HepG2 (cell line): Measurements from ENCODE around the gene COA3. TPM values are rescaled to one million over a fixed set of nuclear protein-coding genes. Genes with fewer than 3 reads are reported as not detected.

Source experiments
- AGO1 ChIP-seq: fragments of 200-400 bp; formaldehyde crosslinking; IDR thresholded peaks from 2 replicates; pipeline ENCODE4 v1.6.1; 2017; ENCODE audit warnings: mild to moderate bottlenecking, low read depth, low read length, moderate library complexity; ENCODE audit not compliant: poor library complexity, severe bottlenecking
- CREM ChIP-seq, 2 experiments: sonication (generic) in 1 of 2; formaldehyde crosslinking in 1 of 2; IDR thresholded peaks; 2 replicates each; pipeline versions ENCODE4 v1.4.0 to v1.6.1; 2016 to 2020; ENCODE audit warnings: antibody characterized with exemption in 1 of 2, mild to moderate bottlenecking in 1 of 2, missing genetic modification reagents in 1 of 2
- ETS1 ChIP-seq: sonication (generic); formaldehyde crosslinking; IDR thresholded peaks from 2 replicates; pipeline ENCODE4 v1.4.0; 2020; ENCODE audit warnings: missing genetic modification reagents
- FOXP1 ChIP-seq, 2 experiments: fragments of 450-650 bp in 1 of 2; IDR thresholded peaks; 2 replicates each; pipeline ENCODE4 v1.6.1; 2017 to 2018; ENCODE audit warnings: antibody characterized with exemption in 1 of 2
- HIVEP1 ChIP-seq: sonication (generic); formaldehyde crosslinking; IDR thresholded peaks from 2 replicates; pipeline ENCODE4 v1.4.0; 2020; ENCODE audit warnings: mild to moderate bottlenecking, missing genetic modification reagents
- HNF4A ChIP-seq: sonication (generic); formaldehyde crosslinking; IDR thresholded peaks from 2 replicates; pipeline ENCODE4 v1.4.0; 2020; ENCODE audit warnings: missing genetic modification reagents
- NCOA5 ChIP-seq: sonication (generic); formaldehyde crosslinking; IDR thresholded peaks from 2 replicates; pipeline ENCODE4 v1.4.0; 2020; ENCODE audit warnings: missing genetic modification reagents
- NKX3-1 ChIP-seq: sonication (generic); formaldehyde crosslinking; IDR thresholded peaks from 2 replicates; pipeline ENCODE4 v1.5.0; 2020; ENCODE audit warnings: missing genetic modification reagents
- PAX8 ChIP-seq: sonication (generic); formaldehyde crosslinking; IDR thresholded peaks from 2 replicates; pipeline ENCODE4 v1.8.0; 2022; ENCODE audit warnings: mild to moderate bottlenecking, missing genetic modification reagents, borderline replicate concordance
- RAD51 ChIP-seq: fragments of 450-650 bp; IDR thresholded peaks from 2 replicates; pipeline ENCODE4 v1.6.1; 2016; ENCODE audit warnings: borderline replicate concordance
- SAP130 ChIP-seq: IDR thresholded peaks from 2 replicates; pipeline ENCODE4 v1.6.1; 2016; ENCODE audit warnings: low read depth
- SNRNP70 ChIP-seq: fragments of 200-400 bp; formaldehyde crosslinking; IDR thresholded peaks from 2 replicates; pipeline ENCODE4 v1.6.1; 2017; ENCODE audit warnings: mild to moderate bottlenecking, low read depth, low read length, moderate library complexity
- SOX6 ChIP-seq, 2 experiments: fragments of 450-650 bp in 1 of 2; sonication (generic) in 1 of 2; formaldehyde crosslinking in 1 of 2; IDR thresholded peaks; 2 replicates each; pipeline versions ENCODE4 v1.4.0 to v1.6.1; 2017 to 2020; ENCODE audit warnings: antibody characterized with exemption in 1 of 2, mild to moderate bottlenecking in 1 of 2, missing genetic modification reagents in 1 of 2
- TGIF2 ChIP-seq: IDR thresholded peaks from 2 replicates; pipeline ENCODE4 v1.6.1; 2016; ENCODE audit warnings: control low read depth, missing compliant biosample characterization
- XRCC5 ChIP-seq: fragments of 200-400 bp; formaldehyde crosslinking; optimal IDR thresholded peaks from 2 replicates; pipeline ENCODE3; 2017; ENCODE audit warnings: mild to moderate bottlenecking, low read length
- ZBTB7A ChIP-seq: sonication (generic); formaldehyde crosslinking; IDR thresholded peaks from 2 replicates; pipeline ENCODE4 v1.8.0; 2022; ENCODE audit warnings: mild to moderate bottlenecking, missing genetic modification reagents
- ZFX ChIP-seq: sonication (generic); formaldehyde crosslinking; IDR thresholded peaks from 2 replicates; pipeline ENCODE4 v1.4.0; 2020; ENCODE audit warnings: mild to moderate bottlenecking, low read depth, missing genetic modification reagents, moderate library complexity
- ZNF501 ChIP-seq: sonication (generic); formaldehyde crosslinking; IDR thresholded peaks from 2 replicates; pipeline ENCODE4 v1.5.1; 2020; ENCODE audit warnings: mild to moderate bottlenecking, moderate library complexity, missing genetic modification reagents
- ZNF512 ChIP-seq: sonication (generic); formaldehyde crosslinking; IDR thresholded peaks from 2 replicates; pipeline ENCODE4 v1.4.0; 2020; ENCODE audit warnings: mild to moderate bottlenecking, missing genetic modification reagents
- polyA plus RNA-seq, 8 experiments: library from polyadenylated mRNA; depleted of rRNA in 3 of 8; stranded (reverse) in 7 of 8; unstranded in 1 of 8; fragments of >200 nt; fragmentation: Illumina TruSeq in 4 of 8; extraction: Trizol in 4 of 8; gene quantifications; 2 replicates each; pipeline versions ENCODE4 v1.2.1 to v1.2.3, GENCODE V29; 2011 to 2016; ENCODE audit warnings: low read depth in 4 of 8, missing spikeins in 1 of 8, mixed read lengths in 1 of 8; ENCODE audit not compliant: insufficient read depth in 1 of 8
- total RNA-seq, 5 experiments: library from RNA; depleted of rRNA; stranded (reverse); fragments of >200 nt; fragmentation: Illumina TruSeq; extraction: Trizol; gene quantifications; 2 replicates each; pipeline ENCODE4 v1.2.3, GENCODE V29; 2016; ENCODE audit warnings: low read depth in 1 of 5
- TF ChIP-seq, protein P1 (sequence below): sonication (generic); IDR thresholded peaks from 2 replicates; pipeline ENCODE4 v1.6.1; 2016; ENCODE audit warnings: low read depth, borderline replicate concordance
- TF ChIP-seq, protein P2 (sequence below): IDR thresholded peaks from 2 replicates; pipeline ENCODE4 v1.6.1; 2016; ENCODE audit warnings: missing biosample characterization, missing genetic modification reagents, low read depth
- TF ChIP-seq, protein P3 (sequence below): sonication (generic); formaldehyde crosslinking; IDR thresholded peaks from 2 replicates; pipeline ENCODE4 v1.4.0; 2020; ENCODE audit warnings: missing genetic modification reagents

Gene COA3
- total and polyA plus RNA-seq, 2 of the 13 experiments (the other 11 are each of a cell fraction or from before 2014, with no cell fraction given), result 133 to 202 TPM

DNA sequence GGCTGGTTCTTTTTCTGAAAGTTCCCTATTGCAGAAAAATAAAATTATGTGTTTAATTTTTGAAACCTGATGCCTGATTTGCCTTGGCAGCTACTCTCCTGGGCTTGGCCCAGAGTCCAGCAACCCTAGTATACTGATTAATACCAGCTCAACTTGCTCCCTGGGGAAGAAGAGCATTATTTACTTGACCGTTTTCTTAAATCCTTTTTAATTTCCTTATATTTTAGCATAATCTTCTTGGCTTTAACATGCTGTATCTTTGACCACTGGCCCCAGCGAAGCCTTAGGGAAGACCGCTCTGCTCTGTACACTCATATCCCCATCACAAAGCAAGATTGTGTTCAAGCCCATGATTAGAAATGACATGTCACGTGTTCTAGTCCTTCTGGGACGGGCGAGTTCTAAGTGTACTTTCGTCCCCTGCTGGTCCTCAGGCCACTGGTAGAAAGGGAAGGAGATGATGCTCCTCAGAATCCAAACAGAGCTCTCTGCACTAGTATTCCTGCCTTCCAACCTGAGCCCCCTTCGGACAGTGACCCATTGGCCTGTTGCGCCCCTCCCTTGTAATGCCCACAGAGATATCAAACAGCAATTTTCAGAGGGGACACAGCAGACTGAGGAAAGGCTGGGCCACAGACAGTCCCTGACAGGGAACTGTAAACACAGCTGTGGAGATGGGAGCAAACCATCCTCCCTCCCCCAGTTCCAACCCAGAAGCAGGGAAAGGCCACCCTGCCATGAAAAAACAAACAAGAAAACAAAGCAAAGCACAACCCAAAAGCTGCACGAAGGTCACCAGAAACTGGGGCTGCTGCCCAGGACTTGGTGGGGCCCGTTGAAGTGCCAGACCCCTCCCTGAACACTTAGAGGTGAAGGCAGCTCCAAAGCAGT is 49.4 kb downstream of the COA3 start (continued):
- TF ChIP-seq ZNF501 (CRISPR knock-in tag) (peak; percentile 40; the same call in 1 of the 2 replicates), XRCC5 (peak; percentile 46), HIVEP1 (CRISPR knock-in tag) (peak; percentile 58; the same call in 1 of the 2 replicates), AGO1 (no peak), SNRNP70 (no peak), CREM (IDR thresholded peaks at IDR 0.05) (no peak), CREM (CRISPR knock-in tag; IDR thresholded peaks at IDR 0.05) (no peak), ZFX (CRISPR knock-in tag) (no peak), FOXP1 (IDR thresholded peaks at IDR 0.05) (no peak), FOXP1 (CRISPR knock-in tag; IDR thresholded peaks at IDR 0.05) (peak; percentile 42), ZNF512 (CRISPR knock-in tag) (no peak), PAX8 (CRISPR knock-in tag) (no peak), SOX6 (IDR thresholded peaks at IDR 0.05) (no peak), SOX6 (CRISPR knock-in tag; IDR thresholded peaks at IDR 0.05) (peak; percentile 43; the same call in 1 of the 2 replicates), ETS1 (CRISPR knock-in tag) (no peak), TGIF2 (peak; percentile 79), HNF4A (CRISPR knock-in tag) (0 out of 2 replicates have a peak, but pooled peaks have one; percentile 8), SAP130 (CRISPR knock-in tag) (peak; percentile 36; the same call in 1 of the 2 replicates), NCOA5 (CRISPR knock-in tag) (no peak), NKX3-1 (no peak), ZBTB7A (no peak), RAD51 (peak; percentile 69; the same call in 1 of the 2 replicates)
- TF ChIP-seq, protein P1, sequence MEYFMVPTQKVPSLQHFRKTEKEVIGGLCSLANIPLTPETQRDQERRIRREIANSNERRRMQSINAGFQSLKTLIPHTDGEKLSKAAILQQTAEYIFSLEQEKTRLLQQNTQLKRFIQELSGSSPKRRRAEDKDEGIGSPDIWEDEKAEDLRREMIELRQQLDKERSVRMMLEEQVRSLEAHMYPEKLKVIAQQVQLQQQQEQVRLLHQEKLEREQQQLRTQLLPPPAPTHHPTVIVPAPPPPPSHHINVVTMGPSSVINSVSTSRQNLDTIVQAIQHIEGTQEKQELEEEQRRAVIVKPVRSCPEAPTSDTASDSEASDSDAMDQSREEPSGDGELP, result peak; percentile 97
- TF ChIP-seq, protein P2, sequence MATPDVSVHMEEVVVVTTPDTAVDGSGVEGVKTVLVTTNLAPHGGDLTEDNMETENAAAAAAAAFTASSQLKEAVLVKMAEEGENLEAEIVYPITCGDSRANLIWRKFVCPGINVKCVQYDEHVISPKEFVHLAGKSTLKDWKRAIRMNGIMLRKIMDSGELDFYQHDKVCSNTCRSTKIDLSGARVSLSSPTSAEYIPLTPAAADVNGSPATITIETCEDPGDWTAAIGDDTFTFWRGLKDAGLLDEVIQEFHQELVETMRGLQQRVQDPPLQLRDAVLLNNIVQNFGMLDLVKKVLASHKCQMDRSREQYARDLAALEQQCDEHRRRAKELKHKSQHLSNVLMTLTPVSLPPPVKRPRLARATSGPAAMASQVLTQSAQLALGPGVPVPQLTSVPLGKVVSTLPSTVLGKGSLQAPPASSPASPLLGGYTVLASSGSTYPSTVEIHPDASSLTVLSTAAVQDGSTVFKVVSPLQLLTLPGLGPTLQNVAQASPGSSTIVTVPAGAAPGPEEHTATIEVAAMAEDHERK, result no peak
- TF ChIP-seq, protein P3, sequence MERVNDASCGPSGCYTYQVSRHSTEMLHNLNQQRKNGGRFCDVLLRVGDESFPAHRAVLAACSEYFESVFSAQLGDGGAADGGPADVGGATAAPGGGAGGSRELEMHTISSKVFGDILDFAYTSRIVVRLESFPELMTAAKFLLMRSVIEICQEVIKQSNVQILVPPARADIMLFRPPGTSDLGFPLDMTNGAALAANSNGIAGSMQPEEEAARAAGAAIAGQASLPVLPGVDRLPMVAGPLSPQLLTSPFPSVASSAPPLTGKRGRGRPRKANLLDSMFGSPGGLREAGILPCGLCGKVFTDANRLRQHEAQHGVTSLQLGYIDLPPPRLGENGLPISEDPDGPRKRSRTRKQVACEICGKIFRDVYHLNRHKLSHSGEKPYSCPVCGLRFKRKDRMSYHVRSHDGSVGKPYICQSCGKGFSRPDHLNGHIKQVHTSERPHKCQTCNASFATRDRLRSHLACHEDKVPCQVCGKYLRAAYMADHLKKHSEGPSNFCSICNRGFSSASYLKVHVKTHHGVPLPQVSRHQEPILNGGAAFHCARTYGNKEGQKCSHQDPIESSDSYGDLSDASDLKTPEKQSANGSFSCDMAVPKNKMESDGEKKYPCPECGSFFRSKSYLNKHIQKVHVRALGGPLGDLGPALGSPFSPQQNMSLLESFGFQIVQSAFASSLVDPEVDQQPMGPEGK (CRISPR knock-in tag), result peak; percentile 66
